CD4-positive, alpha-beta T cell treated with Interleukin-17A for 1 hour (primary cell): ENCODE results near the gene MCF2L.

Source experiments
- DNase-seq: peaks from one replicate; pipeline ENCODE4 v3.0.0-alpha.2; 2020

Gene MCF2L

GRCh38 chr13:112943309-112944125 is 25.5 kb upstream of the MCF2L start:
- DNase-seq, result peak; percentile 7

- DNase-seq, result no peak
Observed at GRCh38 chr13:112947796-112948195, 21.2 kb upstream of the MCF2L start.

DNA sequence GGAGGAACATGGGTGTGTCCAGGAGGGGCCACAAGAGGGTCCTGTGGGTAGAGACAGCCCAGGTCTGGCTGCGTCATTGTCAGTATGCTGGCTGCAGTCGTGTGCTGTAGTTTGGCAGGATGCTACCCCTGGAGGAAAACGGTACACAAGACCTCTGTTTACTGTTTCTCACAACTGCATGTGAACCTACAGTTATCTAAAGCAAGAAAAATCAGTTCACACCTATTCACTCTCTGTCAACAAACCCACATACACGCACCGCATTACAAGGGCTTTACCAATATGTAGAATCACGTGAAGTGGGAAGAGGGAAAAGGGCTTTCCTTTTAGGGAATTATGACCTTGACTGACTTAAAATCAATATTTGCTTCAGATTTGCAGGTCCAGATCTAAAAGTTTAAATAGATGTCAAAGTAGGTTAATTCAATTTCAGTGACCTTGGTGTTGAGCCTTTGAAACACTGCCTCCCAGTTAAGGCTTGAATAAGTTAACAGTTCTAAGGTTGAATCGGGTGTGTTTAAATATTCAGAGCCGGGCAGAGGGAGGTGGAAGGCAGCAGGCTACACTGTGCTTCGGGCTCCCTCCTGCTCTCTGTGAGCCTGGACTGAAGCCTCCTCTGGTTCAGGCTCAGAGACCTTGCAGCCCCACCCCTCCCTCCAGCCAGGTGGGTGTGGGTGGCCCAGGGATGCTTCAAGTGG is 17.2 kb upstream of the MCF2L start:
- DNase-seq, result no peak

GRCh38 chr13:112952759-112953551 is 16.1 kb upstream of the MCF2L start:
- no peak for DNase-seq

- DNase-seq, result no peak
Observed at GRCh38 chr13:112953591-112954487, 15.2 kb upstream of the MCF2L start.

GRCh38 chr13:112954488-112955270 is 14.3 kb upstream of the MCF2L start:
- DNase-seq, result no peak

GRCh38 chr13:112955271-112955937 is 13.6 kb upstream of the MCF2L start:
- DNase-seq, result no peak

DNA sequence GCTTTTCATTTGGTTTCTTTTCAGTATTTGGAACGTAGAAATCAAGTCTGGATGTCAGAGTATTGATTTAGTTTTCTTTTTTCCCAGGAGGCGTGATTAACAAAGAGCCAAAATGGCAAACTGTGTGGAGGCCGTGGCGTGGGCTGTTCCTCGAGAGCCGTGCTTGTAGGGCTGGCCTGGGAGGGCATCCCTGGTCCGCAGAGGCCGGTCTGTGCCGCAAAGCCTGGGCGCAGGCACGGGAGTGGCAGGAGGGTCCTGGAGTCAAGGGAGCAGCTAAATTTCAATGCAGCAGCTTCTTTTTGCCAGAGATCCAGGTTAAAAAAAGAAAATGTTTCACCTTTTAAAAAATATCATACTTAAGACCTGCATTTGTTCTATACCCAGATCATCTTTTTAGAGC is 13.1 kb upstream of the MCF2L start:
- no peak for DNase-seq

DNA sequence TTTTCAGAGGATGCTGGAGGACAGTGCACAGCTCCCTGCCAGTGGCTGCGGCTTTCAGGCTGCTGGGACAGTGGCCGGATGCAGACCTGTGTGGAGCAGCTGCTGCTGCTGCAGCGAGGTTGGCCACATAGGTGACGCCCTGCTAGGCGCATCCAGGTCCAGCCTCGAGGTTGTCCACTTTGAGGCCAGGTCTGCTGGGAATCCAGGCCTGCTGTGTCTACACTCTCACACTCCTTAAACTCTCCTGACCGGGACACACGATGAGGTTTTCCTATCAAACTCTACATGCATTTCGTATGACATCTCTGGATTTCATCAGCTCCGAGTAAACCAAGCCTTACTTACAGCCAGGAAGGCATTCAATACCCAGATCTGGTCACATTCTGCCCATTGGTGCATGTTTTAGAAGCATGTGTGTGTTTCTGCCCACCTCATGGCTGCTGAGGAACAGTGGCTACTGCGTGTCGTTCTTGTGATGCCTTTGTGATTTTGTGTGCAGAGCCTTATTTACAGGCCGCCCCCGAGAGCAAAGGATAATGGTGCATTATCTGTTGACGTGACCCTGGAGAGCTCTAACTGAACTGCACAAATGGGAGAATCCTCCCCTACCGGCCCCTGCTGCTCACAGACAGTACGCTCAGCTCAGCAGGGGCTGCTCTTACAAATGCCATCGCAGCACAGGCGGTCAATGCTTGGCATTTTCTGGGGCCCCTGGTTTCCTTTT is 12.3 kb upstream of the MCF2L start:
- DNase-seq, result no peak

GRCh38 chr13:112957295-112957677 is 11.7 kb upstream of the MCF2L start:
- DNase-seq, result no peak

GRCh38 chr13:112958127-112958989 is 10.7 kb upstream of the MCF2L start:
- DNase-seq, result no peak

GRCh38 chr13:112959206-112959605 is 9.8 kb upstream of the MCF2L start:
- no peak for DNase-seq

DNA sequence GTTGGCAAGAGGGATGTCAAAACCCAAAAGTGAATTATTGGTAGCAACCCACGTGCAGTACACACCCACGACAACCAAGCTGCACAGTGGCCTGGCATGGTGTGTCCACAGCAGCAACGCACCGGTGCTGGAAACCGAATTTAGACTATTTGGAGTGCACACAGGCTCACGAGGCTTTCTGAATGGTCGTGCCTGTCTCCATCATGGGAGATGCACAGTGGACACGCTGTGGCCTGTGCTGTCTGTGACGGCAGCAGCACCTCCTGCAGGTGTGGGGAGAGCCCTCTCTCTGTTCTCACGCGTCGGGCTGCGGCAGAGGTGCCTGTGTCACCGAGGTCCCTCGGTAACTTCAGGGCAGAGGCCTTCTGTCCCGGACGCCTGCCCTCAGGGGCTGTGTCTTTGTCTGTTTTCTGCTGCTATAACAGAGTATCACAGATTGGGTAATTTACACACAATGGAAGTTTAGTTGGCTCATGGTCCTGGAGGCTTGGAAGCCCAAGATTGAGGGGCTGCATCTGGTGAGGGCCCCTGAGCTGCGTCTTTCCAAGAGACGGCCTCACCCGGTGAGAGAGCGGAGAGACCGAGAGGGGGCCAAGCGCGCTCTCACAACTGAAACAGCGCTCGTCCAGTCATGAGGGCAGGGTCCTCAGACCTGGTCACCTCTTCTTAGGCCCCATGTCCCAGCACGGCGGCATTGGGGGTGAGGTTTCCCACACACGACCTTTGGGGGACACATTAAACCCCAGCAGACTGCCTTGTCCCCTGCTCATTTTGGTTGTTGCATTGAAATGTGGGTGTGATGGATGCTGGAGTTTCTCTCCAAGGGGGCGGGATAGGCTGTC is 9.1 kb upstream of the MCF2L start:
- DNase-seq, result no peak

GRCh38 chr13:112960706-112961105 is 8.3 kb upstream of the MCF2L start:
- DNase-seq, result no peak

GRCh38 chr13:112961457-112962369 is 7.3 kb upstream of the MCF2L start:
- DNase-seq, result no peak

- no peak for DNase-seq
Observed at GRCh38 chr13:112962396-112962795, 6.6 kb upstream of the MCF2L start.

DNA sequence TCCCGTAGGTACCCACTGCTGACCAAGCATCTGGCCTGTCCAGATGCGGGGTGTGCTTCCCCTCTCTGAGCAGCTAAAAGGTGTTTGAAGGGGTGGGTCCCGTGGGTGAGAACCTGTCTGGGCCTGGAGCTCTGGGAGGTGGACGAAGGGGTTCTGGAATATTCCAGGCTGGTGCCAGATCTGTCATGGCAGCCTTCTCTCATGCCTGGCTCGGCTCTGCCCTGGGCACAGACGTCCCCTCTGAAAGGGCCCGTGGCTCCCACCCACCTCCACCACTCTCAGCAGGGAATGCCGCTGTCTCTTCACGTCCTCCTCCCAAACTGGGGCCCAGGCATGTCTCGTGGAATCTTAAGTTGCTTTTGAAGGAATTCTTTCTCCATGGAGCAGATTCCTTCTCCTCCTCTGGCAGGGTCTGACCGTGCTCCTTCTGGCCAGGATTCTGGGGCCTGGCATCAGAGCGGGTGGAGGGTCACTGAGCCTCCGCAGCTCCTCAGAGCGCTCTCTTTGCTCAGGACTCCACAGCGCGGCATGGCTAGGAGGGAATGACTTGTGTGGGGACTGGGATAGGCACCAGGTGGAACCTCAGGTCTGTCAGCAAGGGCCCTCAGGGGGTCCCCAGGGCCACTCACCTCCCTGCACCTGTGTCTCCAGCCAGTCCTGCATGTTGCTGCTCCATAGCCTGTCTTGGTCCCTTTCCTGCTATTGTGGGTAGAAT is 5.9 kb upstream of the MCF2L start:
- no peak for DNase-seq
